Epithelial cell of proximal tubule (primary cell): Measurements from ENCODE around the gene ZNF469. TPM values are rescaled to one million over a fixed set of nuclear protein-coding genes. Genes with fewer than 3 reads are reported as not detected.

Experiments used
- DNase-seq: peaks from one replicate; pipeline ENCODE4 v3.0.0-alpha.2; 2011; ENCODE audit warnings: low read depth
- H3K4me3 ChIP-seq: 2 replicates; pipeline ENCODE4 v1.5.1; 2011; ENCODE audit warnings: low read depth, mild to moderate bottlenecking, low read length
- CTCF ChIP-seq: conservative IDR thresholded peaks from 2 replicates; pipeline ENCODE4 v1.5.1; 2012; ENCODE audit warnings: low read depth, mild to moderate bottlenecking, low read length
- total RNA-seq: library from RNA; depleted of rRNA; stranded (reverse); fragments of >200 nt; gene quantifications from 2 replicates; pipeline ENCODE4 v1.2.3, GENCODE V29; 2015

The ZNF469 gene
- 0.72 and 2.2 TPM in 2 replicates for total RNA-seq

GRCh38 chr16:88382491-88383400 lies at the start of gene ZNF469:
Gene ZNF469, plus strand, starts transcription at chr16:88382959. Its CDS starts 44,512 bp downstream, at chr16:88427471.
- no peak for TF ChIP-seq CTCF
- H3K4me3 ChIP-seq, result no peak within 1 kb of the TSS
- DNase-seq, result no peak

- H3K4me3 ChIP-seq, result no peak overlapping the region
- no peak for TF ChIP-seq CTCF
- no peak for DNase-seq
Observed at GRCh38 chr16:88333848-88334777, 48.6 kb upstream of the ZNF469 start.

- no peak for DNase-seq
- no peak for TF ChIP-seq CTCF
Observed at GRCh38 chr16:88334778-88335720, 47.7 kb upstream of the ZNF469 start.

GRCh38 chr16:88337021-88337420 lies 45.7 kb upstream of the ZNF469 start:
- no peak for TF ChIP-seq CTCF
- no peak overlapping the region for H3K4me3 ChIP-seq
- no peak for DNase-seq

More at GRCh38 chr16:88334778-88335720, 47.7 kb upstream of the ZNF469 start:
- H3K4me3 ChIP-seq, result no peak overlapping the region

GRCh38 chr16:88337538-88337937 lies 45.2 kb upstream of the ZNF469 start:
- TF ChIP-seq CTCF, result no peak
- no peak overlapping the region for H3K4me3 ChIP-seq
- DNase-seq, result no peak

- TF ChIP-seq CTCF, result no peak
- no peak overlapping the region for H3K4me3 ChIP-seq
- DNase-seq, result no peak
Observed at GRCh38 chr16:88338111-88338510, 44.6 kb upstream of the ZNF469 start.
